ENCODE data around the gene CNOT4.

- TF ChIP-seq REST (IDR thresholded peaks at IDR 0.05; ENCODE audit: low read depth): no peak
- TF ChIP-seq MAX (IDR thresholded peaks at IDR 0.05): no peak
- no peak for TF ChIP-seq TAF1 (IDR thresholded peaks at IDR 0.05; ENCODE audit: low read depth)
- no peak for TF ChIP-seq CEBPB (IDR thresholded peaks at IDR 0.05)
- TF ChIP-seq CREB1 (IDR thresholded peaks at IDR 0.05; ENCODE audit: low read depth): no peak
- TF ChIP-seq YY1 (IDR thresholded peaks at IDR 0.05; ENCODE audit: low read depth): no peak
- no peak for TF ChIP-seq TCF12 (IDR thresholded peaks at IDR 0.05; ENCODE audit: low read depth)
- TF ChIP-seq FOXM1 (IDR thresholded peaks at IDR 0.05; ENCODE audit: borderline replicate concordance, low read depth): no peak
- TF ChIP-seq EP300 (IDR thresholded peaks at IDR 0.05; ENCODE audit: borderline replicate concordance): no peak
- no peak for TF ChIP-seq EGR1 (IDR thresholded peaks at IDR 0.05)
- no peak for TF ChIP-seq RAD21 (IDR thresholded peaks at IDR 0.05; ENCODE audit: low read depth)
- no peak for TF ChIP-seq TEAD4 (IDR thresholded peaks at IDR 0.05)
- TF ChIP-seq NFIC (IDR thresholded peaks at IDR 0.05): no peak
Measured at GRCh38 chr7:135333200-135333599, 176.7 kb downstream of the CNOT4 start.
